IPS-NIHi7 (cell line): ENCODE measurements around the gene SYNDIG1.
A peak's percentile ranks its signal among the peaks of the same experiment; 100 is the strongest.

Experiments
- DNase-seq: peaks from one replicate; pipeline ENCODE4 v3.0.0; 2012; ENCODE audit warnings: mixed read lengths; ENCODE audit errors: extremely low spot score

Gene SYNDIG1

GRCh38 chr20:24469116-24469893 lies at the start of gene SYNDIG1:
Gene SYNDIG1, plus strand, starts transcription at chr20:24469629. Its CDS starts 73,469 bp downstream, at chr20:24543098.
- DNase-seq: peak; percentile 73

DNA sequence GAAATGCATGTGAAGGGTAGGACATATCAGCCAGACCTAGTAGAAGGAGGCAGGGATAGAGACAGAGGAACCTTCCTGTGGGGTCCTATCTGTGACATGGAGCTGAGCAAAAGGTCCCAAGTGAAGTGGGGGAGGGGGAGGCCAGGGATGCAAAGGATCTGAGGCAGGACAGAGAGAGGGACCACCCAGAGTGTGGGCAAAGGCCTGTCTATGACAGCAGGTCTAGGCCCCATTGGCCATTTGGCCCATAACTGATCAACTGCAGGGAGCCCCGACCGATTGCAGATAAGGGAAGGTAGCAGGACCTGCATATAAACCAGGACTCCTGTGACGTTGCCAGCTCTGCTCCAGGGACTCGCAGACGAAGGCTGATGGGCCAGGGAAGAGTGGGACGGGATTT lies 49.6 kb upstream of the SYNDIG1 start:
- no peak for DNase-seq

DNA sequence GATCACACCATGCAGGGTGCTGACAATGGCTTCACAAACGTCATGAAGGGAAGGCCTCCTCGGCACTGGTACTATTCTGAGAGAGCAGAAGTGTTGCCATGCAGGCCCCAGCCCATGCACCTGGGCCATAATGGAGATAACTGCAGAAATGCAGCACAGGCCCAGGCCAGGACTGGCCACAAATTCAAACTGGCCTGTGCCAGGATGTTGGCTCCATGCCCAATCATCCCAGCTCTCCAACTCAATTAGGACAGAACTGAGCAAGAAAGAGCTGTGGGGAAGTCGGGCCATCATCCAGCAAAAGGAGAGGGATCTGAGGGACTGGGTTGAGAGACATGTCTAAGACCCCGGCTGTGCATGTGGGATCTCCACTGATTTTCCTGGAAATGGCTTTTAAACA lies 48.9 kb upstream of the SYNDIG1 start:
- no peak for DNase-seq

DNA sequence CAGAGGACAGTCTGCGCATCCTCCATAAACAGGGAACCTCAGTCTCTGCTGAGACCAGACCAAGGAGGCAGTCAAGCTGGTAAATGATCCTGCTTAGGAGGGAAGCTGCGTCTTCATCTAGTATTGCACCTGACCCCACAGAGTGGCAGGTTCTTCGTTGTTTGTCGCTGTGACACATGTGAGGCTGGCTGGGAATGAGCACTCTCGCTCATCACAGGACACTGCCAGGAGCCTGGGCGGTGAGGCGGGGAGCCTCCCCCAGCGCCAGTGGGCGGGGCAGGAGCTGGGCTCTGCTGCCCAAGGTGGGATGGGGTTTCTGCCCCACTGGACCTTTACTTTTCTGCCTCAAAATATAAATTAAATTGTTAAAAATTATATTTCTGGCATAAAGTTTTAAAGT lies 48.4 kb upstream of the SYNDIG1 start:
- no peak for DNase-seq

DNA sequence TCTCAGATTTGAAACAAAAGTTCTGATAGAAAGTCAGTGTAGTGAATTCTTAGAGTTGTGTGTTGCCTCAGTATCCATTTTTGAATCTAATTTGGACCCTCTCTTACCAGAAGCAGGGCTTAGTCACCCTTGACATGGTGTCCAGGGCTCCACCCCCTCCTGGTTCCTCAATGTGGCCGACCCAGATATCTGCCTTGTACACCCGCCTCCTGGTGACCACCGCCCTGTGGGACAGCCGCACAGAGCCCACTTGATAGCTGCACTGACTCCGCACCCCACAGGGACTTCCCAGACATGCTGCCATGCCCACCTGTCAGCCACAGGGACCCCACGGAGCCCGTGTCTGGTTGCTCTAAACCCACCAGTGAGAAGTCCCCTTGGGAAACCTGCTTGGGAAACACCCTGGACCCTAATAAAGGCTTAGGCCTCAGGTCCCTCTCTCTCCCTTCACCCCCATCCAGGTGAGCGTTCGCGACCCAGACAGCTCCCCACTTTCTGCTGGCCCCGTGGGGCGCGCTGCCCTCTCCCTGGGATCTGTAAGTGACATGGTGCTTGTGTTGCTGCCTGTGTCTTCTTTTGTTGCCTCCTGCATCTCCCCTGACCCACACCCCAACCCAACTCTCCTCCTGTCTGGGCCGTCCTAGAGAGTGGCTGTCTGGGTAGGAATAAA lies 47.2 kb upstream of the SYNDIG1 start:
- DNase-seq: no peak

- no peak for DNase-seq
These were observed 45.8 kb upstream of the SYNDIG1 start for GRCh38 chr20:24423390-24424313.

- no peak for DNase-seq
These were observed 43.8 kb upstream of the SYNDIG1 start for GRCh38 chr20:24425523-24426135.

- DNase-seq: no peak
These were observed 38.0 kb upstream of the SYNDIG1 start for GRCh38 chr20:24431279-24432045.

GRCh38 chr20:24432046-24432442 lies 37.4 kb upstream of the SYNDIG1 start:
- DNase-seq: peak; percentile 48

DNA sequence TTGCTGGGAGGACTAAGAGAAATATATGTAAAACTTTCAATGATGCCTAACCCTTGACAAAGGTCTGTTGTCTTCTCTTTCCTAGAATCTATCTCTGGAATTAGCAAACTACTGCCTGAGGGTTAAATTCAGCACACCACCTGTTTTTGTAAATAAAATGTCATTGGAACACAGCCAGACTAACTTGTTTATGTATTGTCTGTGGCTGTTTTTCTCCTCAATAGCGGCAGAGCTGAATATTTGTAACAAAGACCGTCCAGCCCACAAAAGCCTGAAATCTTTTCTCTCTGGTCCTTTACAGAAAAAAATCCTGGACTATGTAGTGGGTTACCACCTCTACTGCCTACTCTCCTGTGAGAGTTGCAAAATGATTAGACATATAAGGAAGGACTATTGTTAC lies 33.3 kb upstream of the SYNDIG1 start:
- no peak for DNase-seq

DNA sequence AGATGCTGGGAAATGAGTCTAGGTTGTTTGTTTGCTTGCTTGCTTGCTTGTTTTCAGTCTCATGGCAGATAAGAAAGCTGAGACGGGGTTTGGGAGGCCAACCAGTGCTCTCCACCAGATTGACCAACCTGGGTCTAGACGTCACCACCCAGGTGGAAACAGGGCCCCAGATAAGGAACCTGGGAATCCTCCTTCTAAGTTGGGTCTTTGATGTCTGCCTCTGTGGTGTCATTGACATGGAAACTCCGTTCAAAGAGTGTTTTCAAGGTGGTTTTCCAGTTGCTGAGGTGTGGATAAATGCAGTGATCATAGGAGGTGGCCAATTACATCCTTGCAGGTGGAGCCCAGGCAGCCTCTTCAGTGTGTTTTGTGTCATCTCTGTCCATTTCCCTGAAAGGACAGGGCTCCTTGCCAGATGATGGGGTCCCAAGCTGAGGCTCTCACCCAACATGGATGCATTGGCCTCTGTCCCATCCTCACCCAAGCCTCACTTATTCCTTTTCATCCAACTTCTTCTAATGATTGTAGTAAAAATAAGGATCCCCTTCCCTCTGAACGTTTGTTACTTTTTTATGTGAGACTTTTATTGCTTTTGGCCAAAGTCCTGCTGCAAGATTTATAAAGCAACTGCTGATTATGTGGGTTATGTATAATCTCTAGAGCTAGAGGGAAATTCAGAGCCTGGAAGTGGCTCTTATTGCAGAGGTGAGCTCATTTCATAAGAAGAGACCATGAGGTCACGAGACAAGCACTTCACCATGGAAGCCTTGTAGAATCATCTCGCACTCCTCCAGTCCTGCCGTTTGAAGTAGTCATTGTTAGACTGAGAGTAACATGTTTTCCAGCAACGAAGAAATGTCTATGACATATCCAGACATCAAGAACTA lies 32.0 kb upstream of the SYNDIG1 start:
- no peak for DNase-seq

DNA sequence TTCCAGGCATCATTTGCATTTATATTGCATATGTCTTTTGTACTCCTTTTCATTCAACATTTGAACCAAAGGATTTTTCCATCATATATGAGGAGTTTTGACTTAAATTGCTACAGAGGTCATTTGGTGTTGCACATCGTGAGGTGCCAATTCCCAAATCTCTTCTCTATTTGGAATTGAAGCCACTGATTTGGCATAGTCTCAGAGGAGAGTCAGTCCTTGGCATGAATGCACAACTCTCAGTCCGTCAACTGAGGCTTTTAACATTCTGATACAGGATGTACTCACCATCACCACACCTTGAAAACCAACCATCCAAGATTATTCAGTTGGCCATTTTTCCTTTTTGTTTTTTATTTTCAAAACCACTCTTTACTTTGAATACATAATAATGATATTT lies 31.1 kb upstream of the SYNDIG1 start:
- DNase-seq: no peak

- no peak for DNase-seq
These were observed 29.6 kb upstream of the SYNDIG1 start for GRCh38 chr20:24439737-24440387.

GRCh38 chr20:24441661-24442060 lies 27.8 kb upstream of the SYNDIG1 start:
- no peak for DNase-seq

- DNase-seq: no peak
These were observed 26.5 kb upstream of the SYNDIG1 start for GRCh38 chr20:24442909-24443308.

DNA sequence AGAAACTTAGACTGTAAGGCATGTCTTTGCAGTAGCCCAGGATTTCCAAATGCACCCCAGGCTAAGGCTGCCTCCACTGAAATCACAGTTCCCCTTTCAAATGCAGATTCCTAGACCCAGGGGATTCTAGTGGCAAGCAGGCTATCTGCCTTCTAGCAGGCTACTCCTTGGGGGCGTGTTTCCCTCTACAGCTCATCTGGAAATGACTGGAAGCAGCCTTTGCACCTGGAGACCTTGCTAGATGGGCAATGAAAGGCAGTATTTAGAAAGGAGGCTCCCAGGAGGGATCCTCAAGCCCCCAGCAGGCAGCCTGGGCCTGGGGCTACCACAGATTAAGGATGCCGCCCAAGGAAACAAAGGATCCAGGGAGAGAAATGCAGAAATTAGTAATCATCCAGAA lies 26.0 kb upstream of the SYNDIG1 start:
- DNase-seq: peak; percentile 73

DNA sequence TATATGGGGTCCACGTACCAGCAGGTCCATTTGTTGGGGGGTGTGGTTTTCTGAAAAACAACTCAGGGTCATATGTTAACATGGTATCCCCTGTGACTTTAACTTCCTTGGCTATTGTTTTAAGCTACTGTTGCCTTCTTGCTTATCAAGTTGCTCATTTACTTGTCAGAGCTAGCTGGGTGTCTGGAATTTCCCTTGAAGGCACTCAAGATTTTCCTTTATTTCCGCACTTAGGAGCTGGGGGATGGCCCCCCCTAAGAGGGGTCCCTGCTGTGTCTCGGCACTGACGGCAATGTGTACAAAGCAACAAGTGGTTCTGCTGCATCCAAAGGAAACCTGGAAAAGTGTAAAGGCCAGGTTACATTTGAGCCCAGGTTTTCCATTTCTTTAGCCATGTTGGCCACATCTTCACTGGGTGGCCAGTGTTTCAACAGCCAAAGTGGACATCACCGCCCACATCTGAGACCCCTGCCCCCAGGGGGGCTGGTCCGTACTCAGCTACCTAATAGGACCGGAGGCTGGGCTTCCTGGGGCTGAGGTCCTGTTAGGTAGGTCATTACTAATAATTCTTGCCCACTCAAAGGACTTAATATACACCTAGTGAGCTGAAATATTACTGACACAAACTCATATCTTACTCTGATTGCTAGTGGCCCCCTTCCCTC lies 24.8 kb upstream of the SYNDIG1 start:
- no peak for DNase-seq

DNA sequence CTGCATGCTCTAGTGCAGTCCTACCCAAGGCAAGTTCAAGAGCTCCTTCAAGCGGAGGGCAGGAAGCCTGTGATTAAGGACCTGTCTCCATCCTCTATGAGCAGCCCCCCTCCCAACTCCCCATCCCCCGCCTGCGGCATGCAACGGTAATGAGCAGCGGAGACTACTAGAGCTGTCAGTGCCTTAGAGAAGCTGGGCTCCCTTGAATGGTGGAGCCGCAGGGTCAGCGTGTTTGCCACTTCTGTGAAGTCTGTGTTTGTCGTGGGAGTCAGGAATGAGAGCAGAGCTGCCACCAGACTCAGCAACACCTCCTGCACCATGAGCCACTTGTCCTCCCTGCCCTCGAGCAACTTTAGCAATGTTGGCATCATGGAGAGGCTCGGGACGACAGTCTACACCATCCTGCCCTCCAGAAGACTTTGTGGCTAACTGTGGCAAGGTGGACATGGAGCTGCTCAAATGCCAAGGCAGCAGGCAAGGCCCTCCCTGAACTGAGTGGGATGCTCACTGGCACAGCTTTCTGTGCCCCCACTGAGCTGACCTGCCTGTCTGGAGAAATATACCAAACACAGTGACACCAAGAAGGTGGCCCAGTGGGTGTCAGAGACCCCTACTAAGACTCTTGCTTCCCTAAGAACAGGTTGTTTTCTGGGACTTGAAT lies 23.8 kb upstream of the SYNDIG1 start:
- peak; percentile 31 for DNase-seq
